HepG2 (cell line): ENCODE measurements around the gene ADGRV1. TPM values are rescaled to one million over a fixed set of nuclear protein-coding genes. Genes with fewer than 3 reads are reported as not detected.

Source experiments
- EHMT2 ChIP-seq: fragments of 200-600 bp; sonication (generic); IDR thresholded peaks from 2 replicates; pipeline ENCODE4 v1.7.0; 2017; ENCODE audit warnings: antibody characterized with exemption, low read depth, low read length, borderline replicate concordance
- FUBP1 ChIP-seq: sonication (generic); formaldehyde crosslinking; IDR thresholded peaks from 2 replicates; pipeline ENCODE4 v1.5.1; 2020; ENCODE audit warnings: missing genetic modification reagents, mild to moderate bottlenecking, borderline replicate concordance
- HNF4A ChIP-seq: sonication (generic); formaldehyde crosslinking; IDR thresholded peaks from 2 replicates; pipeline ENCODE4 v1.4.0; 2020; ENCODE audit warnings: missing genetic modification reagents
- KAT7 ChIP-seq: IDR thresholded peaks from 2 replicates; pipeline ENCODE4 v1.6.1; 2018; ENCODE audit warnings: borderline replicate concordance, missing compliant biosample characterization
- KIAA2018 ChIP-seq: sonication (generic); formaldehyde crosslinking; IDR thresholded peaks from 2 replicates; pipeline ENCODE4 v1.5.0; 2020; ENCODE audit warnings: mild to moderate bottlenecking, missing genetic modification reagents, borderline replicate concordance
- MIXL1 ChIP-seq: IDR thresholded peaks from 2 replicates; pipeline ENCODE4 v1.6.1; 2016
- MTF1 ChIP-seq: sonication (generic); formaldehyde crosslinking; IDR thresholded peaks from 2 replicates; pipeline ENCODE4 v1.5.0; 2020; ENCODE audit warnings: missing genetic modification reagents
- NCOR1 ChIP-seq: fragments of 200-600 bp; sonication (generic); IDR thresholded peaks from 2 replicates; pipeline ENCODE4 v1.7.0; 2017; ENCODE audit warnings: antibody characterized with exemption, low read length, borderline replicate concordance
- NFIB ChIP-seq: sonication (generic); formaldehyde crosslinking; IDR thresholded peaks from 2 replicates; pipeline ENCODE4 v1.9.0; 2021; ENCODE audit warnings: missing genetic modification reagents, mild to moderate bottlenecking, borderline replicate concordance
- POLR2A ChIP-seq, 2 experiments: IDR thresholded peaks; 2 replicates each; pipeline ENCODE4 v1.6.1; 2011; ENCODE audit warnings: low read depth in 2 of 2, low read length in 2 of 2, mild to moderate bottlenecking in 1 of 2, moderate library complexity in 1 of 2; ENCODE audit not compliant: insufficient read depth in 1 of 2
- RARA ChIP-seq: IDR thresholded peaks from 2 replicates; pipeline ENCODE4 v1.6.1; 2016; ENCODE audit warnings: missing genetic modification reagents, missing compliant biosample characterization
- SAP130 ChIP-seq: IDR thresholded peaks from 2 replicates; pipeline ENCODE4 v1.6.1; 2016; ENCODE audit warnings: low read depth
- SMYD3 ChIP-seq: sonication (generic); formaldehyde crosslinking; IDR thresholded peaks from 2 replicates; pipeline ENCODE4 v1.8.1; 2023; ENCODE audit warnings: mild to moderate bottlenecking, missing genetic modification reagents
- SOX13 ChIP-seq, 3 experiments: fragments of 450-650 bp in 1 of 3; sonication (generic) in 1 of 3; formaldehyde crosslinking in 1 of 3; IDR thresholded peaks in 2 of 3; conservative IDR thresholded peaks in 1 of 3; 2 replicates each; pipeline versions ENCODE4 v1.5.0 to v1.6.1; 2016 to 2020; ENCODE audit warnings: antibody characterized with exemption in 1 of 3, mild to moderate bottlenecking in 1 of 3, missing compliant biosample characterization in 1 of 3, missing genetic modification reagents in 1 of 3, moderate library complexity in 1 of 3
- ZBTB7B ChIP-seq: sonication (generic); formaldehyde crosslinking; IDR thresholded peaks from 2 replicates; pipeline ENCODE4 v1.4.0; 2020; ENCODE audit warnings: missing genetic modification reagents
- ZNF430 ChIP-seq: sonication (generic); formaldehyde crosslinking; IDR thresholded peaks from 2 replicates; pipeline ENCODE4 v1.9.0; 2021; ENCODE audit warnings: mild to moderate bottlenecking, missing genetic modification reagents
- polyA plus RNA-seq, 8 experiments: library from polyadenylated mRNA; depleted of rRNA in 3 of 8; stranded (reverse) in 7 of 8; unstranded in 1 of 8; fragments of >200 nt; fragmentation: Illumina TruSeq in 4 of 8; extraction: Trizol in 4 of 8; gene quantifications; 2 replicates each; pipeline versions ENCODE4 v1.2.1 to v1.2.3, GENCODE V29; 2011 to 2016; ENCODE audit warnings: low read depth in 4 of 8, missing spikeins in 1 of 8, mixed read lengths in 1 of 8; ENCODE audit not compliant: insufficient read depth in 1 of 8
- total RNA-seq, 5 experiments: library from RNA; depleted of rRNA; stranded (reverse); fragments of >200 nt; fragmentation: Illumina TruSeq; extraction: Trizol; gene quantifications; 2 replicates each; pipeline ENCODE4 v1.2.3, GENCODE V29; 2016; ENCODE audit warnings: low read depth in 1 of 5
- TF ChIP-seq, protein P1 (sequence below): sonication (generic); formaldehyde crosslinking; IDR thresholded peaks from 2 replicates; pipeline ENCODE4 v1.9.0; 2022; ENCODE audit warnings: missing genetic modification reagents, mild to moderate bottlenecking, borderline replicate concordance

ADGRV1 gene
- total and polyA plus RNA-seq, 2 of the 13 experiments (the other 11 are each of a cell fraction or from before 2014, with no cell fraction given) = 1.7 to 3.9 TPM

- TF ChIP-seq SAP130 (CRISPR knock-in tag) = no peak
- TF ChIP-seq ZNF430 = no peak
- peak; percentile 22; the same call in 1 of the 2 replicates for TF ChIP-seq NCOR1
- 0 out of 2 replicates have a peak, but pooled peaks have one; percentile 49 for TF ChIP-seq EHMT2
- TF ChIP-seq MTF1 = no peak
- TF ChIP-seq SMYD3 (CRISPR knock-in tag) = no peak
- TF ChIP-seq KIAA2018 (CRISPR knock-in tag) = no peak
- TF ChIP-seq POLR2A (IDR thresholded peaks at IDR 0.05; ENCODE audit: insufficient read depth in 1 of 2, low read depth in 2 of 2, low read length in 2 of 2) = no peak
- TF ChIP-seq KAT7 = no peak
- TF ChIP-seq MIXL1 = peak; percentile 29; the same call in 1 of the 2 replicates
- no peak for TF ChIP-seq SOX13 (IDR thresholded peaks at IDR 0.05)
- TF ChIP-seq SOX13 (CRISPR knock-in tag; conservative IDR thresholded peaks at IDR 0.05 in 1 of 2, IDR thresholded peaks at IDR 0.05 in 1 of 2) = peak in 1 of 2 experiments; percentile 15; a peak in 1 of 4 replicates
- TF ChIP-seq RARA (CRISPR knock-in tag) = peak; percentile 15; the same call in 1 of the 2 replicates
- TF ChIP-seq ZBTB7B (CRISPR knock-in tag) = no peak
- peak; percentile 72 for TF ChIP-seq HNF4A (CRISPR knock-in tag)
- TF ChIP-seq NFIB (CRISPR knock-in tag) = no peak
- no peak for TF ChIP-seq FUBP1
- TF ChIP-seq, protein P1, sequence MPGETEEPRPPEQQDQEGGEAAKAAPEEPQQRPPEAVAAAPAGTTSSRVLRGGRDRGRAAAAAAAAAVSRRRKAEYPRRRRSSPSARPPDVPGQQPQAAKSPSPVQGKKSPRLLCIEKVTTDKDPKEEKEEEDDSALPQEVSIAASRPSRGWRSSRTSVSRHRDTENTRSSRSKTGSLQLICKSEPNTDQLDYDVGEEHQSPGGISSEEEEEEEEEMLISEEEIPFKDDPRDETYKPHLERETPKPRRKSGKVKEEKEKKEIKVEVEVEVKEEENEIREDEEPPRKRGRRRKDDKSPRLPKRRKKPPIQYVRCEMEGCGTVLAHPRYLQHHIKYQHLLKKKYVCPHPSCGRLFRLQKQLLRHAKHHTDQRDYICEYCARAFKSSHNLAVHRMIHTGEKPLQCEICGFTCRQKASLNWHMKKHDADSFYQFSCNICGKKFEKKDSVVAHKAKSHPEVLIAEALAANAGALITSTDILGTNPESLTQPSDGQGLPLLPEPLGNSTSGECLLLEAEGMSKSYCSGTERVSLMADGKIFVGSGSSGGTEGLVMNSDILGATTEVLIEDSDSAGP (CRISPR knock-in tag) = no peak
- TF ChIP-seq, all 625 proteins: peak for 13
Measured at GRCh38 chr5:90901261-90901660, 342.7 kb downstream of the ADGRV1 start (continued).
